8988T (cell line): Measurements from ENCODE around the gene VAMP1.

Experiments
- DNase-seq: peaks from one replicate; pipeline ENCODE4 v3.0.0; 2011

Gene VAMP1

DNA sequence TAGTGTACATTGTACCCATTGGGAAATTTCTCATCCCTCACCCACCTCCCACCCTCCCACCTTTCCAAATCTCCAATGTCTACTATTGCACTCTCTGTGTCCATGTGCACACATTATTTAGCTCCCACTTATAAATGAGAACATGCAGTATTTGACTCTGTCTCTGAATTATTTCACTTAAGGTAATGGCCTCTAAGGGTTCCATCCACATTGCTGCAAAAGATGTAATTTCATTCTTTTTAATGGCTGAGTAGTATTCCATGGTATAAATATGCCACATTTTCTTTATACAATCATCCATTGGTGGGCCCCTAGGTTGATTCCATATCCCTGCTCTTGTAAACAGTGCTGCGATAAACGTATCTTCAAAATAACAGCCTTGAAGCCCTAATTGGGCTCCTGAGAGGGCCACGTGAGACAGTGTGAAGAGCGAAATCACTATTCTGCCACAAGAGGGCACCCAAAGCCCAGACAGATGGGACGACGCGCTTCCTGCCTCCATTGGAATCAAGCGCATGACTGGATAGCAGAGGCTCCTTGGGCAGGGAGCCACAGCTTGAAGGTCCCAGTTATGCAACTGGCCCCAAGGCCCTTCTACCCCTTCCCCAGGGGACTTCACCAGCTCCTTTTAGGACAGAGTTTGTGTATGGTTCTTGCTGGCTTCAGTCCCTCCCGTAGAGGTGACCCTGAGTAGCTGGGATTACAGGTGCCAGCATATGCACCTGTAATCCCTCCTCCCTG, 47.0 kb downstream of the VAMP1 start:
- peak; percentile 39 for DNase-seq

DNA sequence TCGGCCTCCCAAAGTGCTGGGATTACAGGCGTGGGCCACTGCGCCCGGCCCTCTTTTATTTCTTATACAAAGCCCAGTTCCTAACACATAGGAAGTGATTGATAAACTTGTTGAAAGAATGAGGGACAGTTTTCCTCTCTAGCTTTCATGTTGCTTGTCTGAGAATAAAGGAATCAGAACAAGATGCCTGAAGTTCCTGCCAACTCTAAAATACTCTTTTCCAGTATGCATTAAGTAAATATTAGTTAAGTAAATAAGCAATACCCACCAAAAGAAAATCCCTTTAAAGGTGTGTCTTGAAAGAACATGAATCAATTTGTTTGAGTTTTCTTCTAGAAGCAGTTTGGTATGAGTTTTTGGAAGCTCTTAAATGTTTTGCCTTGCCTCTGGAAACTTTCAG, 50.1 kb downstream of the VAMP1 start:
- no peak for DNase-seq

DNA sequence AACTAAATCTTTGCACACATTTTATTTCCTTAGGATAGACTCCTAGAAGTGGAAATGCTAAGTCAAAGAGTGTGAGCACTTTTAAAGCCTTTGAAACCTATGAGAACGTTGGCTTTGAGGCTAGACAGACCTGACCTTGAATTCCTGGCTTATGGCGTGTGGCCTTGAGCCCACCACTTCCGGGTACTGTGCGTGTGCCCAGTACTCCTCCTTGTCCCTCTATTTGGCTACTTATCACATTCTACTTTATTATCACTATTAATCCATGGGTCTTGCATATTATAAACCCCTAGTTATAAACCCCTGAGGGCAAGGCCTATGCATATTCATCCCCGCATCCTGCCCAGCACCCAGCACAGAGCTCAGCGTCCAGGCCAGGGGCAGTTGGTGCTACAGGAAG, 51.7 kb downstream of the VAMP1 start:
- DNase-seq: no peak

DNA sequence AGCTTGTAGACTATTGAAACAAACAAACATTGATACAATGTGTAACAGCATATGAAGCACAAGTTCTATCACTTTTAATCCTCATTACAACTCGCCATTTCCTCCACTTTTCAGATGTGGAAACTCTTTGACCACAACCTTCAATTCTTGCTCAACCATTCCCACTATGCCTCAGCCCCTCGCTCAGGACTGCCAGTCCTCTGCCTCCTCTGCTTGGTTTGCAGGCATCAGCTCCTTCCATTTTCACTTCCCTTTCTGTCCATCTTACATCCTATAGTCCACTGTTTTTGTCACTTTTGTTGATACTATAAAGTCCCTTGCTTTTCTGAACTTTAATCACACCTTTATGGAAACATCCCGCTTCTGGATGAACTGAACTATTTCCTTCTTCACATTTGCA, 53.9 kb downstream of the VAMP1 start:
- DNase-seq: no peak
